H9 (cell line): ENCODE measurements around the gene ARPC5. TPM values are rescaled to one million over a fixed set of nuclear protein-coding genes. Genes with fewer than 3 reads are reported as not detected.

Experiments
- DNase-seq: peaks from one replicate; pipeline ENCODE4 v3.0.0-alpha.2; 2017
- H2AFZ ChIP-seq: one replicate; pipeline ENCODE4 v1.6.1; 2013; ENCODE audit warnings: mild to moderate bottlenecking, low read length, control low read depth, moderate library complexity
- H2AK5ac ChIP-seq: 2 replicates; pipeline ENCODE4 v1.6.1; 2013; ENCODE audit warnings: low read length, control low read depth, mixed read lengths; ENCODE audit not compliant: insufficient read length
- H2BK120ac ChIP-seq: one replicate; pipeline ENCODE4 v1.6.1; 2013; ENCODE audit warnings: low read depth, mild to moderate bottlenecking, low read length, control low read depth, inconsistent platforms; ENCODE audit not compliant: poor library complexity, severe bottlenecking
- H2BK12ac ChIP-seq: 2 replicates; pipeline ENCODE4 v1.6.1; 2013; ENCODE audit warnings: low read length, control low read depth, mixed read lengths, low read depth; ENCODE audit not compliant: insufficient read length
- H2BK15ac ChIP-seq: 2 replicates; pipeline ENCODE4 v1.6.1; 2013; ENCODE audit warnings: low read depth, low read length, control low read depth
- H2BK20ac ChIP-seq: one replicate; pipeline ENCODE4 v1.6.1; 2013; ENCODE audit warnings: low read depth, mild to moderate bottlenecking, low read length, control low read depth, inconsistent platforms; ENCODE audit not compliant: poor library complexity, severe bottlenecking
- H2BK5ac ChIP-seq: 2 replicates; pipeline ENCODE4 v1.6.1; 2013; ENCODE audit warnings: low read length, control low read depth, mixed read lengths; ENCODE audit not compliant: insufficient read length
- H3K14ac ChIP-seq: 2 replicates; pipeline ENCODE4 v1.6.1; 2013; ENCODE audit warnings: low read length, control low read depth; ENCODE audit not compliant: insufficient read depth
- H3K18ac ChIP-seq: 2 replicates; pipeline ENCODE4 v1.6.1; 2013; ENCODE audit warnings: low read depth, mild to moderate bottlenecking, mixed read lengths, low read length, control low read depth; ENCODE audit not compliant: insufficient read length
- H3K23ac ChIP-seq: 2 replicates; pipeline ENCODE4 v1.6.1; 2013; ENCODE audit warnings: low read length, control low read depth, mixed read lengths, low read depth; ENCODE audit not compliant: insufficient read length
- H3K23me2 ChIP-seq: 2 replicates; pipeline ENCODE4 v1.6.1; 2013; ENCODE audit warnings: low read depth, mild to moderate bottlenecking, mixed read lengths, low read length, control low read depth; ENCODE audit not compliant: insufficient read length, poor library complexity, severe bottlenecking
- H3K27ac ChIP-seq: 2 replicates; pipeline ENCODE4 v1.5.1; 2013; ENCODE audit warnings: low read length, control low read depth, mixed read lengths, low read depth; ENCODE audit not compliant: insufficient read length
- H3K27me3 ChIP-seq: 2 replicates; pipeline ENCODE4 v1.6.1; 2013; ENCODE audit warnings: low read length, control low read depth, inconsistent platforms; ENCODE audit not compliant: insufficient read depth
- H3K4ac ChIP-seq: 2 replicates; pipeline ENCODE4 v1.6.1; 2013; ENCODE audit warnings: low read depth, mild to moderate bottlenecking, control low read depth, inconsistent platforms, low read length, moderate library complexity
- H3K4me1 ChIP-seq: 2 replicates; pipeline ENCODE4 v1.6.1; 2013; ENCODE audit warnings: low read length, control low read depth, inconsistent platforms; ENCODE audit not compliant: insufficient read depth
- H3K4me2 ChIP-seq: 2 replicates; pipeline ENCODE4 v1.6.1; 2013; ENCODE audit warnings: low read length, control low read depth, mixed read lengths; ENCODE audit not compliant: insufficient read length, insufficient read depth
- H3K56ac ChIP-seq: 2 replicates; pipeline ENCODE4 v1.6.1; 2013; ENCODE audit warnings: low read depth, mild to moderate bottlenecking, mixed read lengths, low read length, control low read depth; ENCODE audit not compliant: insufficient read length
- H3K79me1 ChIP-seq: 2 replicates; pipeline ENCODE4 v1.6.1; 2013; ENCODE audit warnings: low read depth, mild to moderate bottlenecking, moderate library complexity, low read length, control low read depth, inconsistent platforms; ENCODE audit not compliant: insufficient read depth, poor library complexity, severe bottlenecking
- H3K79me2 ChIP-seq: 2 replicates; pipeline ENCODE4 v1.6.1; 2013; ENCODE audit warnings: low read length, control low read depth, inconsistent platforms; ENCODE audit not compliant: insufficient read depth
- H3K9ac ChIP-seq: 2 replicates; pipeline ENCODE4 v1.6.1; 2013; ENCODE audit warnings: low read length, control low read depth, mixed read lengths; ENCODE audit not compliant: insufficient read length; ENCODE audit errors: extremely low read depth
- H3K9me3 ChIP-seq: one replicate; pipeline ENCODE4 v1.6.1; 2013; ENCODE audit warnings: low read depth, low read length, inconsistent platforms; ENCODE audit not compliant: control insufficient read depth
- H3T11ph ChIP-seq: one replicate; pipeline ENCODE4 v1.6.1; 2013; ENCODE audit warnings: mild to moderate bottlenecking, low read length, control low read depth, inconsistent platforms
- H4K20me1 ChIP-seq: one replicate; pipeline ENCODE4 v1.6.1; 2013; ENCODE audit not compliant: control insufficient read depth, insufficient read length, insufficient read depth
- H4K5ac ChIP-seq: 2 replicates; pipeline ENCODE4 v1.6.1; 2013; ENCODE audit warnings: low read depth, mild to moderate bottlenecking, mixed read lengths, low read length, control low read depth; ENCODE audit not compliant: insufficient read length
- H4K8ac ChIP-seq: replicated peaks from 2 replicates; pipeline ENCODE4 v1.6.1; 2013; ENCODE audit warnings: low read length, control low read depth, mixed read lengths, low read depth; ENCODE audit not compliant: insufficient read length
- H4K91ac ChIP-seq: 2 replicates; pipeline ENCODE4 v1.6.1; 2013; ENCODE audit warnings: low read depth, mild to moderate bottlenecking, moderate library complexity, mixed read lengths, low read length, control low read depth; ENCODE audit not compliant: insufficient read length
- H3K27ac Mint-ChIP-seq, 3 experiments: 2 replicates in 2 of 3; 3 replicates in 1 of 3; pipeline ENCODE4 v1.8.0; 2020 to 2021; ENCODE audit warnings: mixed read lengths in 3 of 3, mild to moderate bottlenecking in 1 of 3, moderate library complexity in 1 of 3
- H3K27me3 Mint-ChIP-seq: 2 replicates; pipeline ENCODE4 v1.8.0; 2021; ENCODE audit warnings: low read depth, mild to moderate bottlenecking, moderate library complexity, mixed read lengths
- H3K36me3 Mint-ChIP-seq, 3 experiments: 2 replicates in 2 of 3; 3 replicates in 1 of 3; pipeline ENCODE4 v1.8.0; 2020 to 2021; ENCODE audit warnings: low read depth in 3 of 3, mixed read lengths in 3 of 3; ENCODE audit not compliant: insufficient read depth in 1 of 3
- H3K4me1 Mint-ChIP-seq, 2 experiments: 2 replicates each; pipeline ENCODE4 v1.8.0; 2020; ENCODE audit warnings: mixed read lengths in 2 of 2
- H3K4me3 Mint-ChIP-seq, 2 experiments: 2 replicates in 1 of 2; 3 replicates in 1 of 2; pipeline ENCODE4 v1.8.0; 2020 to 2021; ENCODE audit warnings: mild to moderate bottlenecking in 2 of 2, mixed read lengths in 2 of 2, moderate library complexity in 1 of 2
- H3K9me3 Mint-ChIP-seq, 2 experiments: 2 replicates in 1 of 2; 3 replicates in 1 of 2; pipeline ENCODE4 v1.8.0; 2020; ENCODE audit warnings: mild to moderate bottlenecking in 2 of 2, mixed read lengths in 2 of 2, moderate library complexity in 1 of 2
- CTCF ChIP-seq: fragments of 200-600 bp; sonication (generic); conservative IDR thresholded peaks from 3 replicates; pipeline ENCODE4 v1.8.0; 2021; ENCODE audit warnings: antibody characterized with exemption, mild to moderate bottlenecking
- WGBS: extraction: QIAGEN DNeasy Blood & Tissue Kit; methylation state at CpG from one replicate; pipeline ENCODE4 v1.1.7; 2013; ENCODE audit warnings: missing lambda C conversion rate, low lambda C conversion rate, mixed read lengths; ENCODE audit not compliant: insufficient read length; ENCODE audit errors: extremely low coverage; 5-methylcytosine and 5-hydroxymethylcytosine counted together
- total RNA-seq: library from RNA; stranded (reverse); gene quantifications from 2 replicates; pipeline ENCODE4 v1.2.1, GENCODE V29; 2021

ARPC5 gene
- total RNA-seq, 1 experiment from 2014 or later, result 67.7 TPM

GRCh38 chr1:183607322-183607980 lies 28.1 kb downstream of the ARPC5 start:
- no peak overlapping the region for H3K4me2 ChIP-seq
- no peaks in the 10 kb centered on the region; the same call in none of the 2 replicates for H3K27me3 Mint-ChIP-seq
- H3K27ac ChIP-seq, result no peak overlapping the region

More at GRCh38 chr1:183607322-183607980, 28.1 kb downstream of the ARPC5 start:
- H3K79me2 ChIP-seq, result no peaks in the 10 kb centered on the region
- Mint-ChIP-seq H3K4me1 (peaks cover 2 to 4% of the 10 kb centered on the region in 2 experiments; a peak in 2 of 4 replicates), H3K4me3 (no peak overlapping the region), H3K36me3 (no peaks in the 10 kb centered on the region), H3K27ac (peak overlapping the region in 1 of 3 experiments; percentile 72; a peak in 1 of 7 replicates), H3K9me3 (no peaks in the 10 kb centered on the region; a peak in 1 of 5 replicates)
- no peak overlapping the region for H4K5ac ChIP-seq
- no peak overlapping the region for H2BK15ac ChIP-seq
- H3K27me3 ChIP-seq, result no peaks in the 10 kb centered on the region; the same call in 1 of the 2 replicates
- H3K14ac ChIP-seq, result no peak overlapping the region
- no peak overlapping the region for H2BK5ac ChIP-seq
- H4K20me1 ChIP-seq, result no peaks in the 10 kb centered on the region
- no peaks in the 10 kb centered on the region for H3K9me3 ChIP-seq
- TF ChIP-seq CTCF, result no peak
- no CpG with 5 or more reads among the region's 2 CpGs for WGBS
- H3K23ac ChIP-seq, result no peak overlapping the region
- H2AFZ ChIP-seq, result no peak overlapping the region
- no peak overlapping the region for H4K91ac ChIP-seq
- no peak overlapping the region for H3K18ac ChIP-seq
- no peaks in the 10 kb centered on the region for H3K79me1 ChIP-seq
- no peak overlapping the region for H2BK20ac ChIP-seq
- H3K9ac ChIP-seq, result no peak overlapping the region
- H3K4me1 ChIP-seq, result no peaks in the 10 kb centered on the region
- H2BK120ac ChIP-seq, result no peak overlapping the region
- no peak for DNase-seq
- no peak overlapping the region for H3K56ac ChIP-seq
- H3K23me2 ChIP-seq, result no peaks in the 10 kb centered on the region
- H3K4ac ChIP-seq, result no peak overlapping the region
- no peak overlapping the region for H4K8ac ChIP-seq
- H2BK12ac ChIP-seq, result no peak overlapping the region
- no peak overlapping the region for H3T11ph ChIP-seq
- no peak overlapping the region for H2AK5ac ChIP-seq
